HepG2 (cell line): ENCODE measurements around the gene IQCH. TPM values are rescaled to one million over a fixed set of nuclear protein-coding genes. Genes with fewer than 3 reads are reported as not detected.

ENCODE experiments used
- ATAC-seq: fragments of 200-7000 bp; cut with Tn5 transposase; 3 replicates; pipeline ENCODE4 v1.9.1; 2020; ENCODE audit warnings: mild to moderate bottlenecking, moderate library complexity
- BruUV-seq: library from RNA; stranded (reverse); fragments of 400-500 nt; replicated peaks from 2 replicates; lab custom pipeline; 2021; lab: Mats Ljungman, UMichigan
- CTCF ChIA-PET: fragments of 300-600 bp; formaldehyde crosslinking; extraction: SDS; loops from one replicate; lab custom pipeline; 2021; ENCODE audit warnings: low total read pairs, inconsistent platforms, low intra/inter-chr PET ratio; lab: Yijun Ruan, JAX
- POLR2A ChIA-PET: fragments of 350-600 bp; sonication (Branson Sonifier 250); formaldehyde crosslinking; loops from one replicate; lab custom pipeline; 2020; ENCODE audit warnings: antibody characterized with exemption, inconsistent platforms; lab: Yijun Ruan, JAX
- DNase-seq: peaks from one replicate; pipeline ENCODE4 v3.0.0-alpha.2; 2015; ENCODE audit warnings: low spot score
- FAIRE-seq: peaks from 3 replicates; lab custom pipeline; 2011; peaks lifted over from hg19 to GRCh38; lab: Jason Lieb, UNC
- H2AFZ ChIP-seq: one replicate; pipeline ENCODE4 v1.6.1; 2011; ENCODE audit warnings: low read length, inconsistent platforms
- H3K27ac ChIP-seq: fragments of 300-600 bp; 3 replicates; pipeline ENCODE4 v1.8.0; 2011; ENCODE audit warnings: mixed run types, mild to moderate bottlenecking, mixed read lengths, low read length, inconsistent platforms; ENCODE audit not compliant: insufficient read depth; ENCODE audit errors: extremely low read length
- H3K27me3 ChIP-seq, 2 experiments: fragments of 200-600 bp in 1 of 2; 2 replicates in 1 of 2; 3 replicates in 1 of 2; pipeline versions ENCODE4 v1.6.0 to v1.8.0; 2011; ENCODE audit warnings: low read length in 2 of 2, mild to moderate bottlenecking in 2 of 2, moderate library complexity in 2 of 2, inconsistent platforms in 1 of 2; ENCODE audit not compliant: insufficient read depth in 2 of 2, control insufficient read depth in 1 of 2
- H3K36me3 ChIP-seq, 2 experiments: fragments of 200-600 bp in 1 of 2; replicated peaks in 1 of 2; 2 replicates in 1 of 2; 3 replicates in 1 of 2; pipeline versions ENCODE4 v1.5.1 to v1.8.0; 2011; ENCODE audit warnings: low read length in 2 of 2, inconsistent platforms in 1 of 2; ENCODE audit not compliant: insufficient read depth in 2 of 2, control insufficient read depth in 1 of 2
- H3K4me1 ChIP-seq: 2 replicates; pipeline ENCODE4 v1.5.1; 2012; ENCODE audit warnings: low read length, inconsistent platforms; ENCODE audit not compliant: insufficient read depth
- H3K4me2 ChIP-seq: 2 replicates; pipeline ENCODE4 v1.6.0; 2011; ENCODE audit warnings: low read depth, low read length, inconsistent platforms
- H3K4me3 ChIP-seq, 3 experiments: fragments of 200-600 bp in 1 of 3; sonication (generic), shearing (Covaris generic) in 1 of 3; replicated peaks in 1 of 3; 2 replicates each; pipeline ENCODE4 v1.5.1; 2011 to 2016; ENCODE audit warnings: low read length in 3 of 3, inconsistent platforms in 2 of 3, low read depth in 2 of 3, mild to moderate bottlenecking in 2 of 3, control low read depth in 1 of 3, mixed read lengths in 1 of 3; ENCODE audit not compliant: insufficient read depth in 1 of 3
- H3K79me2 ChIP-seq: one replicate; pipeline ENCODE4 v1.6.1; 2011; ENCODE audit warnings: low read length, inconsistent platforms; ENCODE audit not compliant: insufficient read depth
- H3K9ac ChIP-seq: 2 replicates; pipeline ENCODE4 v1.6.0; 2011; ENCODE audit warnings: mild to moderate bottlenecking, low read depth, low read length, inconsistent platforms; ENCODE audit not compliant: insufficient read depth
- H3K9me3 ChIP-seq: 2 replicates; pipeline ENCODE4 v1.5.1; 2012; ENCODE audit warnings: mild to moderate bottlenecking, low read length
- H4K20me1 ChIP-seq: 2 replicates; pipeline ENCODE4 v1.6.0; 2011; ENCODE audit warnings: inconsistent platforms, mild to moderate bottlenecking, low read length, moderate library complexity; ENCODE audit not compliant: insufficient read depth
- ATF5 ChIP-seq: sonication (generic); formaldehyde crosslinking; IDR thresholded peaks from 2 replicates; pipeline ENCODE4 v1.4.0; 2020; ENCODE audit warnings: mild to moderate bottlenecking, low read depth, missing genetic modification reagents
- BATF2 ChIP-seq: sonication (generic); formaldehyde crosslinking; IDR thresholded peaks from 2 replicates; pipeline ENCODE4 v1.8.0; 2022; ENCODE audit warnings: mild to moderate bottlenecking, missing genetic modification reagents, moderate library complexity
- CCDC6 ChIP-seq: sonication (generic); formaldehyde crosslinking; IDR thresholded peaks from 2 replicates; pipeline ENCODE4 v1.8.1; 2022; ENCODE audit warnings: mild to moderate bottlenecking, missing genetic modification reagents, moderate library complexity
- CSRNP2 ChIP-seq: sonication (generic); formaldehyde crosslinking; conservative IDR thresholded peaks from 2 replicates; pipeline ENCODE4 v1.8.0; 2022; ENCODE audit warnings: low read depth, missing genetic modification reagents
- DZIP1 ChIP-seq: sonication (generic); formaldehyde crosslinking; IDR thresholded peaks from 2 replicates; pipeline ENCODE4 v1.5.0; 2020; ENCODE audit warnings: mild to moderate bottlenecking, missing genetic modification reagents
- EHMT2 ChIP-seq: fragments of 200-600 bp; sonication (generic); IDR thresholded peaks from 2 replicates; pipeline ENCODE4 v1.7.0; 2017; ENCODE audit warnings: antibody characterized with exemption, low read depth, low read length, borderline replicate concordance
- ETS1 ChIP-seq: sonication (generic); formaldehyde crosslinking; IDR thresholded peaks from 2 replicates; pipeline ENCODE4 v1.4.0; 2020; ENCODE audit warnings: missing genetic modification reagents
- MXD4 ChIP-seq: IDR thresholded peaks from 2 replicates; pipeline ENCODE4 v1.6.1; 2016; ENCODE audit warnings: mild to moderate bottlenecking, missing biosample characterization, missing genetic modification reagents
- SOX6 ChIP-seq, 2 experiments: fragments of 450-650 bp in 1 of 2; sonication (generic) in 1 of 2; formaldehyde crosslinking in 1 of 2; IDR thresholded peaks; 2 replicates each; pipeline versions ENCODE4 v1.4.0 to v1.6.1; 2017 to 2020; ENCODE audit warnings: antibody characterized with exemption in 1 of 2, mild to moderate bottlenecking in 1 of 2, missing genetic modification reagents in 1 of 2
- TFDP1 ChIP-seq: IDR thresholded peaks from 2 replicates; pipeline ENCODE4 v1.6.1; 2016; ENCODE audit warnings: missing compliant biosample characterization, missing genetic modification reagents, borderline replicate concordance
- TIGD3 ChIP-seq: sonication (generic); formaldehyde crosslinking; IDR thresholded peaks from 2 replicates; pipeline ENCODE4 v1.5.1; 2020; ENCODE audit warnings: mild to moderate bottlenecking, missing genetic modification reagents, borderline replicate concordance
- ZNF331 ChIP-seq: sonication (generic); formaldehyde crosslinking; IDR thresholded peaks from 2 replicates; pipeline ENCODE4 v1.4.0; 2020; ENCODE audit warnings: missing genetic modification reagents
- ZNF577 ChIP-seq: sonication (generic); formaldehyde crosslinking; IDR thresholded peaks from 2 replicates; pipeline ENCODE4 v1.4.0; 2020; ENCODE audit warnings: mild to moderate bottlenecking, low read depth, missing genetic modification reagents, borderline replicate concordance
- ZNF83 ChIP-seq: sonication (generic); formaldehyde crosslinking; IDR thresholded peaks from 2 replicates; pipeline ENCODE4 v1.4.0; 2020; ENCODE audit warnings: missing genetic modification reagents, mild to moderate bottlenecking, borderline replicate concordance
- WGBS: methylation state at CpG from one replicate; pipeline ENCODE4 v1.1.6; 2017; ENCODE audit warnings: low lambda C conversion rate; 5-methylcytosine and 5-hydroxymethylcytosine counted together
- in situ Hi-C: cut with HindIII; loops from 2 replicates; pipeline ENCODE4 v1.10.0; 2017; ENCODE audit warnings: low pct_unique_long_range_greater_than_20kb; ENCODE audit not compliant: extremely low pct_ligation_motif_present
- intact Hi-C: fragments of 100-400 bp; cut with micrococcal nuclease; formaldehyde crosslinking; loops from one replicate; pipeline ENCODE4 v1.10.0; 2022; ENCODE audit not compliant: unreplicated experiment
- polyA plus RNA-seq, 8 experiments: library from polyadenylated mRNA; depleted of rRNA in 3 of 8; stranded (reverse) in 7 of 8; unstranded in 1 of 8; fragments of >200 nt; fragmentation: Illumina TruSeq in 4 of 8; extraction: Trizol in 4 of 8; gene quantifications; 2 replicates each; pipeline versions ENCODE4 v1.2.1 to v1.2.3, GENCODE V29; 2011 to 2016; ENCODE audit warnings: low read depth in 4 of 8, missing spikeins in 1 of 8, mixed read lengths in 1 of 8; ENCODE audit not compliant: insufficient read depth in 1 of 8
- total RNA-seq, 5 experiments: library from RNA; depleted of rRNA; stranded (reverse); fragments of >200 nt; fragmentation: Illumina TruSeq; extraction: Trizol; gene quantifications; 2 replicates each; pipeline ENCODE4 v1.2.3, GENCODE V29; 2016; ENCODE audit warnings: low read depth in 1 of 5

The IQCH gene
- total and polyA plus RNA-seq, 2 of the 13 experiments (the other 11 are each of a cell fraction or from before 2014, with no cell fraction given), result 0.16 to 0.55 TPM

- Histone ChIP-seq H3K4me2 (no peak overlapping the region), H3K9me3 (no peaks in the 10 kb centered on the region), H3K36me3 (peaks cover 2 to 7% of the 10 kb centered on the region in 2 experiments; a peak in 1 of 5 replicates), H3K4me3 (no peak overlapping the region), H3K9ac (no peak overlapping the region), H3K4me1 (peaks cover 7% of the 10 kb centered on the region), H3K27ac (no peak overlapping the region), H3K27me3 (no peaks in the 10 kb centered on the region), H3K79me2 (no peaks in the 10 kb centered on the region), H4K20me1 (no peaks in the 10 kb centered on the region), H2AFZ (no peak overlapping the region)
- ChIA-PET CTCF (no interaction called here), POLR2A (no interaction called here)
- no peak for DNase-seq
- no peak for FAIRE-seq
- intact Hi-C loops, result no loop called here
- no TSS peak for BruUV-seq
- in situ Hi-C loops, result no loop called here
- ATAC-seq, result no peak
- 95% methylated on average over 1 of the region's 1 CpG for WGBS
- TF ChIP-seq SOX6 (IDR thresholded peaks at IDR 0.05) (no peak), SOX6 (CRISPR knock-in tag; IDR thresholded peaks at IDR 0.05) (no peak), TFDP1 (no peak), CCDC6 (CRISPR knock-in tag) (no peak), ZNF577 (CRISPR knock-in tag) (no peak), ETS1 (CRISPR knock-in tag) (no peak), DZIP1 (no peak), CSRNP2 (CRISPR knock-in tag) (no peak), TIGD3 (no peak), BATF2 (CRISPR knock-in tag) (no peak), ZNF331 (CRISPR knock-in tag) (no peak), MXD4 (no peak), EHMT2 (no peak), ZNF83 (CRISPR knock-in tag) (no peak), ATF5 (CRISPR knock-in tag) (no peak)
Observed at GRCh38 chr15:67227846-67228245, 26.7 kb upstream of the IQCH start.
